Subcutaneous abdominal adipose tissue (tissue), 5 donors: Measurements from ENCODE around the gene ROR2.

Experiments used
- H3K27ac ChIP-seq: one replicate; pipeline ENCODE4 v1.7.0; 2013; ENCODE audit warnings: low read depth, mild to moderate bottlenecking, inconsistent platforms, low read length, moderate library complexity
- H3K27me3 ChIP-seq, 5 donors: one replicate each; pipeline ENCODE4 v1.7.0; 2013; ENCODE audit warnings: low read length in 5 of 5, inconsistent platforms in 1 of 5; ENCODE audit not compliant: control insufficient read depth in 5 of 5, insufficient read depth in 4 of 5
- H3K36me3 ChIP-seq, 5 donors: one replicate each; pipeline ENCODE4 v1.7.0; 2013; ENCODE audit warnings: low read length in 5 of 5; ENCODE audit not compliant: control insufficient read depth in 5 of 5, insufficient read depth in 5 of 5
- H3K4me1 ChIP-seq, 5 donors: one replicate each; pipeline ENCODE4 v1.7.0; 2013; ENCODE audit warnings: low read length in 5 of 5, mild to moderate bottlenecking in 3 of 5, moderate library complexity in 1 of 5; ENCODE audit not compliant: control insufficient read depth in 5 of 5, insufficient read depth in 5 of 5
- H3K4me3 ChIP-seq, 5 donors: one replicate each; pipeline ENCODE4 v1.7.0; 2013; ENCODE audit warnings: low read length in 5 of 5, low read depth in 1 of 5
- H3K9ac ChIP-seq, 5 donors: one replicate each; pipeline ENCODE4 v1.7.0; 2013; ENCODE audit warnings: low read length in 5 of 5, mild to moderate bottlenecking in 4 of 5, moderate library complexity in 3 of 5
- H3K9me3 ChIP-seq, 5 donors: one replicate each; pipeline ENCODE4 v1.7.0; 2013; ENCODE audit warnings: low read length in 5 of 5; ENCODE audit not compliant: control insufficient read depth in 5 of 5
- donor health status: healthy.
- donor health status: healthy.
- donor health status: healthy.
- donor health status: healthy.
- donor health status: healthy.

ROR2 gene

DNA sequence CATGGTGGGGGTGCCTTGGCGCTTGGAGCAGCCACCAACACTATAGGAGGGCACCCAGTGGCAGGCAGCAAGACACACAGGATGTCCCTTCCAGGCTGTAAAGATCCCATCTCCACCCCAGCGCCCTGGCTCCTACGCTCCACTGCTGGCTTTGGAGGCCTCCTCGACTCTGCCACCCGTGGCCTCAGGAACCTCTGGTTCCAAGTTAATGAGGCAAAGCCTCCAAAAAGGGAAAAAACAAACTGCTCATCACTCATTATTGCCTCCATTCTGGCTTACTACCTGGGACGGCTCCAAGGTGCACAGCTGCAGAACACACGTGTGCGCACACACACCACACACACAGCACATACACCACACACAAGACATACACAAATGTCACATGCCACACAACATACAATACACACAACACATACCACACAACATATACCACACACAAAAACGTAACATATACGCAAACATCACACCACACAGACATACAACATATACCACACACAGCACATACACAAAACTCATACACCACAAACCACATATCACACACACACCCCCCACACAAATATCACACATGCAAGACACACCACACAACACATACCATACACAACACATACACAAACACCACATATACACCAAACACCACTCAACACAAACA is 45.3 kb downstream of the ROR2 start:
- peaks cover 0 to 4% (median 0%) of the 10 kb centered on the region in 5 donors for H3K27me3 ChIP-seq
- H3K4me1 ChIP-seq: peaks cover 0 to 14% (median 8%) of the 10 kb centered on the region in 5 donors
- no peak overlapping the region for H3K9ac ChIP-seq
- no peaks in the 10 kb centered on the region for H3K9me3 ChIP-seq
- no peaks in the 10 kb centered on the region for H3K36me3 ChIP-seq
- no peak overlapping the region for H3K27ac ChIP-seq
- H3K4me3 ChIP-seq: no peak overlapping the region

DNA sequence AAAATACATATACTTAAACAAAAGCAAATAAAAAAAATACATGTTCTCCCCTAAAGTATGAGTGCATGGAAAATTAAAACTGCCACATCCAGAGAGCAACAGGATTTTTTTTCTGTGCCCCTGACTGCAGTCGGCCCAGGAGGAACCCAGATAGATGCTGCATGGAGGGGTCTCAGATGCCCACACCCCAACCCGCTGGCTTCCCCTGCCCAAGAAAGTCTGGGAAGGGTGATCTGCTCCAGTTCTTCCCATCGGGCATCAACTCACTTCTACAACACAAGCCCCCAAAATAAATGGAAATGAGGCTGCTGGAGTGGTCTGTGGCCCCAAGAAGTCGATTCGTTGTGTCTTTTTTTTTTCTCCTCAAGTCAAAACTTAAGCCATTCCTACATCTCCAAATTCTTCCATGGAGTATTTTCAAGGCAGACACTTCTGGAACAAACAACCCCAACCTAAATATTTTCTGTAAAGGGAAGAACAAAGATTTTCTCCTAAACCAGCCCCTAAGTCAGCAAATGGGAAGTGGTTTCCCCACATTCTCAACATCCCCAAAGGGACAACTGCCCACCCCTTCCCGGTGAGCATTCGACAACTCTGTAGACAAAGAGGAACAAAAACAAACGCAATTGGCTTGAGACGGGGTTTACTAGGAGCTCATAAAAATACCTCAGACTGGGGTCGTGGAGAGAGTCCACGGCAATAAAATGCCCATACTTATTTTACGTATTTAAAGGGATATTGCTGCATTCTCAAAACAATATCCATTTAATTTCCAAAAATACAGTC is 46.7 kb downstream of the ROR2 start:
- peaks cover 0 to 15% (median 8%) of the 10 kb centered on the region in 5 donors for H3K4me1 ChIP-seq
- H3K9ac ChIP-seq: no peak overlapping the region
- no peak overlapping the region for H3K27ac ChIP-seq
- no peaks in the 10 kb centered on the region for H3K36me3 ChIP-seq
- H3K4me3 ChIP-seq: no peak overlapping the region
- peaks cover 0 to 10% (median 4%) of the 10 kb centered on the region in 5 donors for H3K27me3 ChIP-seq
- no peaks in the 10 kb centered on the region for H3K9me3 ChIP-seq

DNA sequence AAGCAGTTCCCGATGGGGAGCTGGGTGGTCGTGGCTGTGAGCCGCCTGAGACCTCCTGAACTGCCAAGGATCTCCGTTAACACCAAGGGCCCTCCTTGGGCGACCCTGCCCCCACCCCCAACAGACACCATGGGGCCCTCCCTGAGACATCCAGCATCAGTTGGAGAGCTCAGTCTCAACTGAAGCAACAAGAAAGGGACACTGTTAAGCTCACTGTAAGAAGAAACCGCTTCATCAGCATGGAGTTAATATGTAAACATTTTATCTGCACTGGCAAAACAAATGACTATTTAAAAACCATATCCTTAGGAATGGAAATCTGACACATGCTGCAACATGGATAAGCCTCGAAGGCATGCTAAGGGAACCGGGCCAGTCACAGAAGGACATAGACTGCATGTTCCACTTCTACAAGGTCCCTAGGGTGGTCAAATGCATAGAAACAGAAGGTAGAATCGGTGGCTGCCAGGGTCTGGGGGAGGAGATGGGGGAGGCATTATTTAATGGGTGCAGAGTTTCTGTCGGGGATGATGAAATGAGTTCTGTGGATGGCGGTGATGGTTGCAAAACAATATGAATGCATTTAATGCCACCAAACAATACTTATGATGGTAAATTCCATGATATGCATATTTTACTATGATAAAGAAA is 47.4 kb downstream of the ROR2 start:
- peaks cover 0 to 15% (median 8%) of the 10 kb centered on the region in 5 donors for H3K4me1 ChIP-seq
- H3K9me3 ChIP-seq: no peaks in the 10 kb centered on the region
- H3K27me3 ChIP-seq: peaks cover 5 to 13% (median 8%) of the 10 kb centered on the region in 5 donors
- H3K9ac ChIP-seq: no peak overlapping the region
- no peak overlapping the region for H3K4me3 ChIP-seq
- H3K36me3 ChIP-seq: no peaks in the 10 kb centered on the region
- no peak overlapping the region for H3K27ac ChIP-seq

DNA sequence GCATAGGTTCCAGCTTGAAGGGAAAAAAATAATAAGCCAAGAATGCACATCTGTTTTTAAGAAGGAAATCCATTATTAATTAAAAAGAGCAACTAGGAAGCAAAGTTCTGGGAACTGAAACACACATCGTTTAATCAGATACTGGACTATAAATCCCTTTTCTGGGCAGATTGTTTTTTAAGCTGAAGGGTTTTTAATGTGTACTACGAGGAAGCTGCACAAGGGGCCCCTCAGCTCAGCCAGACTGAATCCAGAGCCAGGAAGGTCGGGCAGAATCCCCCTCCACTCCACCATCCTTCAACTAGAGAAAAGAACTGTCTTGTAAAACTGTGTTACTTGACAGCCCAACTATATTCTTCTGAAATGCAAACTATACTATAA is 49.2 kb downstream of the ROR2 start:
- Histone ChIP-seq H3K27me3 (peaks cover 5 to 15% (median 6%) of the 10 kb centered on the region in 5 donors), H3K9me3 (no peaks in the 10 kb centered on the region), H3K9ac (no peak overlapping the region), H3K4me1 (peaks cover 0 to 15% (median 8%) of the 10 kb centered on the region in 5 donors), H3K36me3 (no peaks in the 10 kb centered on the region), H3K27ac (no peak overlapping the region), H3K4me3 (no peak overlapping the region)

DNA sequence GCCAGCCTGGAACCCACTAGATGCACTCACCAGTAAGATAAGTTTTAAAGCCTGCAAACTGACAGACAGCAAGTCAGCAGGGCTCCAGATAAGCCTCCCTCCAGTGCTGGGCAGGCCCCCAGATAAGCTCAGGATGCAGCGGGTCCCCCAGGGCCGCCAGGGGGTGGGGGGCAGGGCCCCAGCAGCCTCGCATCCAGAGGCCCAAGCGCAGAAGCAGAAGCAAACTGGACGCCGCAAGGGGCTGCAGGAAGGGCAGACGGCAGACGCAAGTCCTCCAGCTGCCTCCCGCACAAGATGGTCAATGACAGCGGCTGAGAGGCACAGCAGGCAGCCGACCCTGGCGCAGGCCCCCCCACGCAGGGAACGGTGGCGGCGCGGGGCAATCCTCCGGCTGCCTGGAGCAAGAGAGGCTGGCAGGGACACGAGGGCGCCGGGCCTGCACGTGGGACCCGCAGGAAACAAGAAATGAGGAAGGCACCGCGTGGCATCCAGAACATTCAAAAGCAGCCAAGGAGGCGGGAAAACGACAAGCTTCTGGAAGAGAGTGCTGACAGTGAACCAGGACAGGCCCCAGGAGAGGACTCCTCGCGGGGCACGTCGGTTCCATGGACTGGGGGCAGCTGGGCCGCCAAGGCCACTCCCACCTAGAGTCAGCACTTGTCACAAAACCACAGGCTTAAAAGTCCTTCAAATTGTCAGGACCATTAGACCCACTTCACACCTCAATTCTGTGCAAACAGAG is 49.8 kb downstream of the ROR2 start:
- H3K27ac ChIP-seq: no peak overlapping the region

DNA sequence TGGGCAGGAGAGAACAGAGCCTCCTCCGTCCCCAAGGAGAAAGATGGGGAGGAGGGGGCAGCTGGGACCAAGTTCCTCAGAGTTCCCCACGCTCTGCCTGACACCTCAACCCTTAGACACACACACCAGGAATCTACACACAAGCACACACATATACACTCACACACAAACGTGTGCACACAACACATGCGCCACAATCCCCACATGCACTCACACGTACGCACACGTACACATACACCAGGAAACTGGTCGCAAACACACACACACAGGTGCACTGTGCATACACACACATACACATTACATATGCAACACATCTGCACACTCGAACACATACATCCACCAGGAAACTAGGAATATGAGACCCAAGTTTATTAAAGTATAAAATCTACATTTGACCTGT is 50.4 kb downstream of the ROR2 start:
- Histone ChIP-seq H3K27me3 (peaks cover 5 to 15% (median 9%) of the 10 kb centered on the region in 5 donors), H3K9me3 (no peaks in the 10 kb centered on the region), H3K36me3 (no peaks in the 10 kb centered on the region), H3K9ac (no peak overlapping the region), H3K4me1 (peaks cover 0 to 15% (median 8%) of the 10 kb centered on the region in 5 donors), H3K4me3 (no peak overlapping the region), H3K27ac (no peak overlapping the region)

More for the DNA sequence above, 49.8 kb downstream of the ROR2 start:
- H3K4me1 ChIP-seq: peaks cover 0 to 15% (median 8%) of the 10 kb centered on the region in 5 donors
- peaks cover 5 to 15% (median 6%) of the 10 kb centered on the region in 5 donors for H3K27me3 ChIP-seq
- H3K36me3 ChIP-seq: no peaks in the 10 kb centered on the region
- no peaks in the 10 kb centered on the region for H3K9me3 ChIP-seq
- H3K9ac ChIP-seq: no peak overlapping the region
- no peak overlapping the region for H3K4me3 ChIP-seq

DNA sequence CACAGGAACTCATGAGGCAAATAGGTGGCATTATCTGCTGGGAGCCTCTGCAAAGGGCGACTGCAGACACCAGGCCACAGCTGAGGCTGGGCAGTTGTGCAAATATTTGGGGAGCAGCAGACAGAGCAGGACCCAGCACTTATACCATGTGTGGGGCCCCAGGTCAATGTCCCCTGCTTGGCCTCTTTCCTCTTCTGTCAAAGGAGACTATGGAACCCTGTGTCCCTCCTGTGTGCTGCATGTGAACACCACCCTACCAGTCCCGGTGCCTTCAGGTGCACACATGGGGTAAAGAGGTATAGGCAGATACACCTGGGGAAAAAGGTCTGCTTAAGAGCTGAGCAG is 50.8 kb downstream of the ROR2 start:
- peaks cover 0 to 15% (median 8%) of the 10 kb centered on the region in 5 donors for H3K4me1 ChIP-seq
- H3K27me3 ChIP-seq: peaks cover 5 to 15% (median 10%) of the 10 kb centered on the region in 5 donors
- no peak overlapping the region for H3K9ac ChIP-seq
- no peak overlapping the region for H3K27ac ChIP-seq
- H3K9me3 ChIP-seq: no peaks in the 10 kb centered on the region
- H3K36me3 ChIP-seq: no peaks in the 10 kb centered on the region
- no peak overlapping the region for H3K4me3 ChIP-seq

DNA sequence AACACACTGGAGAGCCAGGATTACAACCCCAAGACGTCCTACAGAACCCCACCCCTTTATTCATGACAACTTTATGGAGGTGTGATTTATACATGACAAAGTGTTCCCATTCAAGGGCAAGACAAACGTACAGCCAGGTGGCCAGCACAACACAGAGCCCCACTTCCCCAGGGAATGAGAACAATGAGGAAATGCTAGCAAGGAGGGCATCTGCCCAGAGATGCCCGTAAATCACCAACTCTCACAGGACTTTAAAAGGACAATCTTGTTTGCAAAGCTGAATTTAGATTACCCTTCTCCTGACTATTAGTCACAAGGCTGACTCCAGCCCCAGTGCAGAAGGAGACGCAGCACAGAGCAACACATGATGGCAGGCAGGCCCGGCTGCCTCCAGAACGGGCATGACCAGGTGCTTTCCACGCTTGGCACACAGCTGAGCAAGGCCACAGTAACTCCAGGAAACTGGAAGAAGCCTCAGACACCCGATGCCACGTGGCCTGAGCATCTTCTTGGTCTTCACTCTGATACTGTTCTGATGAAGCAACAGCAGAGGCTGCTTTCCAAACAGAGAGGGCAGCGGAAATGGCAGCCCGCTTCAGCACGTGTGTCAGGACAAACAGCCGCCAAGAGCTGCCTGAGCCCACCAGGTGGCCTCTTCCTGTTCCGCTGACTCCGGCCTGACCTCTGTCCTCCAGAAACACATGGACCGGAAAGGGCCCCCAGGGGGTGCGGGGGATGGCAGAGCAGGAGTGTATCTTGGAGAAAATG is 51.4 kb downstream of the ROR2 start:
- Histone ChIP-seq H3K9ac (no peak overlapping the region), H3K9me3 (no peaks in the 10 kb centered on the region), H3K4me1 (peaks cover 0 to 15% (median 8%) of the 10 kb centered on the region in 5 donors), H3K4me3 (no peak overlapping the region), H3K36me3 (no peaks in the 10 kb centered on the region), H3K27ac (no peak overlapping the region), H3K27me3 (peaks cover 5 to 15% (median 11%) of the 10 kb centered on the region in 5 donors)

DNA sequence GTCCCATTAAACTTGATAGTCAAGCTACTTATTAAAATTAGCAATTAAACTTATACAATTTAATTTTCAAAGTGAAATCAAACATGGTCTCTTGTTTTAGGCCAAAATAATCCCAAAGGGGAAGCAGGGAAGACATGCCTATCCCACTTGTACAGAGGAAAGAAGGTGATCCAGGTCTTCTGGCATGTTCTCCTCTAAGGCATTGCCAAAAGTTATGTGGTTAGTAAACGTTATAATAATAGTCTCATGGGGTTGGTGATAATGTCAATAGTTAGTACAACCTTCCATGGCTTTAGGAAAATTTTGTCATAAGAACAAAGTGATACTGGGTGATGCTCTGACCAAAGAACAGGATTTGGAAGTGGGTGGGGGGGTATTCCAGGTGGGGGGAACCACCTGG is 52.8 kb downstream of the ROR2 start:
- no peaks in the 10 kb centered on the region for H3K36me3 ChIP-seq
- no peak overlapping the region for H3K9ac ChIP-seq
- H3K4me3 ChIP-seq: no peak overlapping the region
- no peak overlapping the region for H3K27ac ChIP-seq
- H3K9me3 ChIP-seq: no peaks in the 10 kb centered on the region
- H3K27me3 ChIP-seq: peaks cover 5 to 15% (median 14%) of the 10 kb centered on the region in 5 donors
- peaks cover 0 to 15% (median 8%) of the 10 kb centered on the region in 5 donors for H3K4me1 ChIP-seq
